CD8-positive, alpha-beta memory T cell (primary cell): ENCODE data around the gene ZEB2. TPM values are rescaled to one million over a fixed set of nuclear protein-coding genes. Genes with fewer than 3 reads are reported as not detected.

ENCODE experiments used
- CTCF ChIA-PET: fragments of 350-600 bp; sonication (Branson Sonifier 250); formaldehyde crosslinking; loops from one replicate; lab custom pipeline; 2021; ENCODE audit warnings: antibody characterized with exemption; lab: Charles Lee
- POLR2A ChIA-PET: fragments of 350-600 bp; sonication (Branson Sonifier 250); formaldehyde crosslinking; loops from one replicate; lab custom pipeline; 2021; ENCODE audit warnings: antibody characterized with exemption; lab: Charles Lee
- DNase-seq, 5 donors: peaks; one replicate each; pipeline versions ENCODE4 v3.0.0 to v3.0.0-alpha.2; 2020 to 2022; ENCODE audit warnings: mixed read lengths in 1 of 5
- H3K27ac ChIP-seq: one replicate; pipeline ENCODE4 v1.7.0; 2013; ENCODE audit warnings: low read depth, mild to moderate bottlenecking, low read length, moderate library complexity
- H3K27me3 ChIP-seq: 2 replicates; pipeline ENCODE4 v1.7.0; 2013; ENCODE audit warnings: low read length, mild to moderate bottlenecking; ENCODE audit not compliant: insufficient read depth, poor library complexity, severe bottlenecking
- H3K36me3 ChIP-seq: 2 replicates; pipeline ENCODE4 v1.7.0; 2013; ENCODE audit warnings: mild to moderate bottlenecking, low read length, moderate library complexity; ENCODE audit not compliant: insufficient read depth
- H3K4me1 ChIP-seq: 2 replicates; pipeline ENCODE4 v1.7.0; 2013; ENCODE audit warnings: mild to moderate bottlenecking, low read length, moderate library complexity; ENCODE audit not compliant: insufficient read depth
- H3K4me3 ChIP-seq: 2 replicates; pipeline ENCODE4 v1.7.0; 2013; ENCODE audit warnings: mild to moderate bottlenecking, low read length
- H3K9me3 ChIP-seq: 2 replicates; pipeline ENCODE4 v1.7.0; 2013; ENCODE audit warnings: mild to moderate bottlenecking, low read length
- H3K27ac Mint-ChIP-seq, 8 donors: one replicate each; pipeline ENCODE4 v1.8.0; 2020 to 2021; ENCODE audit warnings: mixed read lengths in 8 of 8, mild to moderate bottlenecking in 6 of 8, inconsistent platforms in 3 of 8, moderate library complexity in 3 of 8
- H3K27me3 Mint-ChIP-seq, 2 donors: one replicate each; pipeline ENCODE4 v1.8.0; 2020 to 2021; ENCODE audit warnings: mixed read lengths in 2 of 2, mild to moderate bottlenecking in 1 of 2, moderate library complexity in 1 of 2
- H3K36me3 Mint-ChIP-seq, 3 donors: one replicate each; pipeline ENCODE4 v1.8.0; 2020 to 2021; ENCODE audit warnings: mixed read lengths in 3 of 3, inconsistent platforms in 1 of 3, mild to moderate bottlenecking in 1 of 3
- H3K4me1 Mint-ChIP-seq, 3 donors: one replicate each; pipeline ENCODE4 v1.8.0; 2020 to 2021; ENCODE audit warnings: mixed read lengths in 3 of 3, inconsistent platforms in 1 of 3, mild to moderate bottlenecking in 1 of 3
- H3K4me3 Mint-ChIP-seq, 7 donors: one replicate each; pipeline ENCODE4 v1.8.0; 2020 to 2021; ENCODE audit warnings: mixed read lengths in 7 of 7, mild to moderate bottlenecking in 6 of 7, moderate library complexity in 4 of 7, inconsistent platforms in 2 of 7
- H3K9me3 Mint-ChIP-seq, 5 donors: one replicate each; pipeline ENCODE4 v1.8.0; 2020 to 2022; ENCODE audit warnings: mixed read lengths in 5 of 5, mild to moderate bottlenecking in 3 of 5, moderate library complexity in 2 of 5, inconsistent platforms in 1 of 5
- polyA plus RNA-seq: library from polyadenylated mRNA; unstranded; fragments of 300-500 nt; fragmentation: Illumina TruSeq; gene quantifications from one replicate; pipeline ENCODE4 v1.2.3, GENCODE V29; 2021
- total RNA-seq, 2 experiments: library from RNA; stranded (reverse); gene quantifications; one replicate each; pipeline ENCODE4 v1.2.3, GENCODE V29; 2021

The ZEB2 gene
- total and polyA plus RNA-seq, 3 experiments from 2014 or later = 20.6 to 35.8 (median 32.7) TPM

GRCh38 chr2:144459286-144459685 is 60.6 kb downstream of the ZEB2 start:
- peaks cover 36% of the 10 kb centered on the region for H3K4me1 ChIP-seq

GRCh38 chr2:144458541-144458940 is 61.4 kb downstream of the ZEB2 start:
- Histone ChIP-seq H3K4me3 (no peak overlapping the region), H3K27ac (no peak overlapping the region), H3K9me3 (no peaks in the 10 kb centered on the region), H3K4me1 (peaks cover 36% of the 10 kb centered on the region), H3K36me3 (no peaks in the 10 kb centered on the region), H3K27me3 (no peaks in the 10 kb centered on the region)
- peak overlapping the region; percentile 74 to 96 (median 94) for H3K27ac Mint-ChIP-seq
- H3K9me3 Mint-ChIP-seq = no peaks in the 10 kb centered on the region
- ChIA-PET CTCF (interaction anchor here (2.2 kb wide), 1 partner anchor 9 kb away, joined by 7 read pairs; no protein-coding TSS in a partner anchor), POLR2A (interaction anchor here (1.2 kb wide), 1 partner anchor 61 kb away, joined by 3 read pairs; the partner anchor contains the start of gene ZEB2)
- H3K36me3 Mint-ChIP-seq = peaks cover 0 to 2% (median 1%) of the 10 kb centered on the region in 3 donors
- peaks cover 0 to 4% of the 10 kb centered on the region in 2 donors for H3K27me3 Mint-ChIP-seq
- no peak for DNase-seq
- peak overlapping the region in 4 of 7 donors; percentile 8 to 42 (median 22) for H3K4me3 Mint-ChIP-seq
- H3K4me1 Mint-ChIP-seq = peaks cover 72 to 89% (median 74%) of the 10 kb centered on the region in 3 donors

More at GRCh38 chr2:144459286-144459685, 60.6 kb downstream of the ZEB2 start:
- peak overlapping the region; percentile 74 to 96 (median 90) for H3K27ac Mint-ChIP-seq
- H3K27ac ChIP-seq = peak overlapping the region; percentile 87
- ChIA-PET POLR2A (interaction anchor here (0.6 to 1.2 kb wide), 3 partner anchors 28 to 60 kb away, joined by 3 to 5 read pairs (median 4); partner anchors contain the start of gene ZEB2), CTCF (interaction anchor here (2.2 kb wide), 1 partner anchor 10 kb away, joined by 7 read pairs; no protein-coding TSS in a partner anchor)
- H3K4me3 Mint-ChIP-seq = peak overlapping the region; percentile 11 to 79 (median 40)
- no peaks in the 10 kb centered on the region for H3K9me3 Mint-ChIP-seq
- no peaks in the 10 kb centered on the region for H3K27me3 ChIP-seq
- no peak overlapping the region for H3K4me3 ChIP-seq
- no peak for DNase-seq
- H3K36me3 ChIP-seq = no peaks in the 10 kb centered on the region
- peaks cover 0 to 4% of the 10 kb centered on the region in 2 donors for H3K27me3 Mint-ChIP-seq
- H3K9me3 ChIP-seq = no peaks in the 10 kb centered on the region
- H3K36me3 Mint-ChIP-seq = peaks cover 0 to 6% (median 1%) of the 10 kb centered on the region in 3 donors
- peaks cover 69 to 88% (median 69%) of the 10 kb centered on the region in 3 donors for H3K4me1 Mint-ChIP-seq

- Mint-ChIP-seq H3K27me3 (peaks cover 0 to 4% of the 10 kb centered on the region in 2 donors), H3K4me3 (peak overlapping the region in 3 of 7 donors; percentile 11 to 57 (median 23)), H3K36me3 (peaks cover 0 to 1% (median 1%) of the 10 kb centered on the region in 3 donors), H3K4me1 (peaks cover 83 to 95% (median 88%) of the 10 kb centered on the region in 3 donors), H3K27ac (peak overlapping the region in 7 of 8 donors; percentile 49 to 96 (median 85)), H3K9me3 (no peaks in the 10 kb centered on the region)
- no peak overlapping the region for H3K27ac ChIP-seq
- H3K36me3 ChIP-seq = no peaks in the 10 kb centered on the region
- CTCF ChIA-PET = no interaction called here
- DNase-seq = no peak
- H3K4me1 ChIP-seq = peaks cover 46% of the 10 kb centered on the region
- no peaks in the 10 kb centered on the region for H3K9me3 ChIP-seq
- H3K27me3 ChIP-seq = no peaks in the 10 kb centered on the region
- POLR2A ChIA-PET = no interaction called here
- no peak overlapping the region for H3K4me3 ChIP-seq
Measured at GRCh38 chr2:144456680-144457079, 63.2 kb downstream of the ZEB2 start.

- peaks cover 0 to 4% of the 10 kb centered on the region in 2 donors for H3K27me3 Mint-ChIP-seq
- H3K4me3 Mint-ChIP-seq = peak overlapping the region in 3 of 7 donors; percentile 23 to 62 (median 51)
- POLR2A ChIA-PET = no interaction called here
- H3K27me3 ChIP-seq = no peaks in the 10 kb centered on the region
- peaks cover 41% of the 10 kb centered on the region for H3K4me1 ChIP-seq
- H3K36me3 ChIP-seq = no peaks in the 10 kb centered on the region
- no peak overlapping the region for H3K4me3 ChIP-seq
- DNase-seq = no peak
- CTCF ChIA-PET = no interaction called here
- peak overlapping the region in 7 of 8 donors; percentile 5 to 89 (median 74) for H3K27ac Mint-ChIP-seq
- no peak overlapping the region for H3K27ac ChIP-seq
- peaks cover 0 to 1% (median 1%) of the 10 kb centered on the region in 3 donors for H3K36me3 Mint-ChIP-seq
- H3K4me1 Mint-ChIP-seq = peaks cover 78 to 90% (median 85%) of the 10 kb centered on the region in 3 donors
- H3K9me3 ChIP-seq = no peaks in the 10 kb centered on the region
- H3K9me3 Mint-ChIP-seq = no peaks in the 10 kb centered on the region
Measured at GRCh38 chr2:144455987-144456386, 63.9 kb downstream of the ZEB2 start.

- Mint-ChIP-seq H3K4me1 (peaks cover 72 to 80% (median 78%) of the 10 kb centered on the region in 3 donors), H3K27ac (peak overlapping the region; percentile 11 to 89 (median 70)), H3K4me3 (peak overlapping the region in 6 of 7 donors; percentile 16 to 58 (median 44))
Measured at GRCh38 chr2:144454466-144455287, 65.2 kb downstream of the ZEB2 start.

GRCh38 chr2:144453486-144454158 is 66.3 kb downstream of the ZEB2 start:
- Mint-ChIP-seq H3K27ac (peak overlapping the region in 7 of 8 donors; percentile 34 to 89 (median 69)), H3K27me3 (peaks cover 0 to 4% of the 10 kb centered on the region in 2 donors), H3K36me3 (peaks cover 0 to 1% (median 1%) of the 10 kb centered on the region in 3 donors), H3K9me3 (no peaks in the 10 kb centered on the region), H3K4me3 (peak overlapping the region in 4 of 7 donors; percentile 22 to 47 (median 40)), H3K4me1 (peaks cover 72 to 80% (median 78%) of the 10 kb centered on the region in 3 donors)
- peaks cover 24% of the 10 kb centered on the region for H3K4me1 ChIP-seq
- no peak overlapping the region for H3K4me3 ChIP-seq
- POLR2A ChIA-PET = no interaction called here
- no peaks in the 10 kb centered on the region for H3K9me3 ChIP-seq
- H3K27ac ChIP-seq = peak overlapping the region; percentile 2
- no peaks in the 10 kb centered on the region for H3K36me3 ChIP-seq
- CTCF ChIA-PET = no interaction called here
- no peak for DNase-seq
- no peaks in the 10 kb centered on the region for H3K27me3 ChIP-seq

More at GRCh38 chr2:144454466-144455287, 65.2 kb downstream of the ZEB2 start:
- no peak for DNase-seq
- Histone ChIP-seq H3K9me3 (no peaks in the 10 kb centered on the region), H3K4me1 (peaks cover 35% of the 10 kb centered on the region), H3K36me3 (no peaks in the 10 kb centered on the region), H3K27me3 (no peaks in the 10 kb centered on the region), H3K27ac (no peak overlapping the region), H3K4me3 (no peak overlapping the region)
- Mint-ChIP-seq H3K36me3 (peaks cover 0 to 1% (median 1%) of the 10 kb centered on the region in 3 donors), H3K9me3 (no peaks in the 10 kb centered on the region), H3K27me3 (peaks cover 0 to 4% of the 10 kb centered on the region in 2 donors)
- CTCF ChIA-PET = interaction anchor here (1.4 to 1.5 kb wide), 2 partner anchors 56 to 65 kb away, joined by 3 read pairs; partner anchors contain the start of gene ZEB2
- POLR2A ChIA-PET = interaction anchor here (0.9 kb wide), 1 partner anchor 18 kb away, joined by 4 read pairs; no protein-coding TSS in a partner anchor

- Mint-ChIP-seq H3K9me3 (no peaks in the 10 kb centered on the region), H3K36me3 (peaks cover 0 to 1% (median 1%) of the 10 kb centered on the region in 3 donors), H3K27me3 (peaks cover 2 to 4% of the 10 kb centered on the region in 2 donors), H3K27ac (peak overlapping the region in 7 of 8 donors; percentile 34 to 93 (median 79)), H3K4me1 (peaks cover 67 to 77% (median 76%) of the 10 kb centered on the region in 3 donors), H3K4me3 (peak overlapping the region in 6 of 7 donors; percentile 36 to 63 (median 50))
- Histone ChIP-seq H3K36me3 (no peaks in the 10 kb centered on the region), H3K4me1 (peaks cover 23% of the 10 kb centered on the region), H3K27ac (peak overlapping the region; percentile 2), H3K4me3 (no peak overlapping the region), H3K9me3 (no peaks in the 10 kb centered on the region), H3K27me3 (no peaks in the 10 kb centered on the region)
- CTCF ChIA-PET = no interaction called here
- POLR2A ChIA-PET = no interaction called here
- no peak for DNase-seq
Measured at GRCh38 chr2:144452989-144453336, 67.0 kb downstream of the ZEB2 start.
